VCaP (cell line): ENCODE measurements around the gene LANCL3.
A peak's percentile ranks its signal among the peaks of the same experiment; 100 is the strongest.

Source experiments
- H3K27ac ChIP-seq: fragments of 450-650 bp; 2 replicates; pipeline ENCODE4 v1.5.1; 2017
- CTCF ChIP-seq: fragments of 450-650 bp; conservative IDR thresholded peaks from 2 replicates; pipeline ENCODE4 v1.5.1; 2017; ENCODE audit warnings: mild to moderate bottlenecking, moderate library complexity

The LANCL3 gene

GRCh38 chrX:37684973-37685372 lies 113.5 kb downstream of the LANCL3 start:
- H3K27ac ChIP-seq = peak overlapping the region; percentile 66
- TF ChIP-seq CTCF = no peak

GRCh38 chrX:37685381-37686359 lies 114.2 kb downstream of the LANCL3 start, which contains the start of gene XK:
XK (plus strand) TSS chrX:37685791; CDS start chrX:37685962, 171 bp downstream.
- peak within 1 kb of the TSS; percentile 66 for H3K27ac ChIP-seq
- no peak for TF ChIP-seq CTCF

GRCh38 chrX:37686369-37686995 lies 115.0 kb downstream of the LANCL3 start:
- H3K27ac ChIP-seq = peak overlapping the region; percentile 66
- no peak for TF ChIP-seq CTCF

- H3K27ac ChIP-seq = peak overlapping the region; percentile 66; the same call in 1 of the 2 replicates
- no peak for TF ChIP-seq CTCF
Measured at GRCh38 chrX:37686996-37687395, 115.5 kb downstream of the LANCL3 start.

- TF ChIP-seq CTCF = no peak
- H3K27ac ChIP-seq = no peak overlapping the region
Measured at GRCh38 chrX:37690119-37690518, 118.7 kb downstream of the LANCL3 start.

GRCh38 chrX:37692918-37693317 lies 121.5 kb downstream of the LANCL3 start:
- TF ChIP-seq CTCF = no peak
- H3K27ac ChIP-seq = no peak overlapping the region

- TF ChIP-seq CTCF = no peak
- H3K27ac ChIP-seq = peak overlapping the region; percentile 74
Measured at GRCh38 chrX:37697169-37697760, 125.8 kb downstream of the LANCL3 start.
